DOHH2 (cell line): ENCODE data around the gene PHF14.
"Not testable (repeated sequence)": the region's sequence is repeated elsewhere in the genome, so short reads cannot be mapped to it uniquely, and the experiment has no call there.

ENCODE experiments used
- H3F3A ChIP-seq: fragments of 200-600 bp; sonication (generic), shearing (Covaris generic); 2 replicates; pipeline ENCODE4 v1.6.0; 2016; ENCODE audit warnings: antibody characterized with exemption, mild to moderate bottlenecking; ENCODE audit not compliant: control insufficient read depth, insufficient read depth
- H3K27ac ChIP-seq: fragments of 200-600 bp; sonication (generic); 2 replicates; pipeline ENCODE4 v1.5.1; 2014; ENCODE audit warnings: low read depth, mild to moderate bottlenecking, low read length, moderate library complexity
- H3K27me3 ChIP-seq: fragments of 200-600 bp; sonication (generic); 2 replicates; pipeline ENCODE4 v1.6.1; 2014; ENCODE audit warnings: mild to moderate bottlenecking, low read length, mixed read lengths; ENCODE audit not compliant: control insufficient read depth
- H3K36me3 ChIP-seq: fragments of 200-600 bp; sonication (generic); 2 replicates; pipeline ENCODE4 v1.6.1; 2014; ENCODE audit warnings: mild to moderate bottlenecking, low read length, moderate library complexity, mixed read lengths; ENCODE audit not compliant: control insufficient read depth
- H3K4me1 ChIP-seq: fragments of 200-600 bp; sonication (generic); 2 replicates; pipeline ENCODE4 v1.6.1; 2014; ENCODE audit warnings: mild to moderate bottlenecking, low read length, mixed read lengths; ENCODE audit not compliant: control insufficient read depth
- H3K4me2 ChIP-seq: fragments of 200-600 bp; sonication (generic); 2 replicates; pipeline ENCODE4 v1.6.0; 2014; ENCODE audit warnings: mild to moderate bottlenecking, low read length, moderate library complexity
- H3K4me3 ChIP-seq: fragments of 200-600 bp; sonication (generic); 2 replicates; pipeline ENCODE4 v1.5.1; 2014; ENCODE audit warnings: mild to moderate bottlenecking, low read length, mixed read lengths
- H3K79me2 ChIP-seq: fragments of 200-600 bp; sonication (generic); 2 replicates; pipeline ENCODE4 v1.6.1; 2014; ENCODE audit warnings: mild to moderate bottlenecking, low read length, mixed read lengths; ENCODE audit not compliant: control insufficient read depth
- H3K9me2 ChIP-seq: fragments of 200-600 bp; sonication (generic); replicated peaks from 2 replicates; pipeline ENCODE4 v1.6.1; 2014; ENCODE audit warnings: mild to moderate bottlenecking, low read length, mixed read lengths; ENCODE audit not compliant: control insufficient read depth
- H3K9me3 ChIP-seq: fragments of 200-600 bp; sonication (generic); 2 replicates; pipeline ENCODE4 v1.6.1; 2014; ENCODE audit warnings: antibody characterized with exemption, low read length, mixed read lengths; ENCODE audit not compliant: control insufficient read depth, insufficient read depth
- H4K20me1 ChIP-seq: fragments of 200-600 bp; sonication (generic); 2 replicates; pipeline ENCODE4 v1.6.0; 2014; ENCODE audit warnings: low read depth, mild to moderate bottlenecking, antibody characterized with exemption, low read length, moderate library complexity; ENCODE audit not compliant: control insufficient read depth, insufficient read depth
- EZH2phosphoT487 ChIP-seq: fragments of 200-600 bp; sonication (generic); IDR thresholded peaks from 2 replicates; pipeline ENCODE4 v1.6.1; 2017; ENCODE audit warnings: borderline replicate concordance, mild to moderate bottlenecking, antibody characterized with exemption, low read length, moderate library complexity, mixed read lengths
- TF ChIP-seq, protein P1 (sequence below): fragments of 200-600 bp; sonication (generic); IDR thresholded peaks from one replicate; pipeline ENCODE4 v1.5.1; 2014; ENCODE audit warnings: antibody characterized with exemption, mild to moderate bottlenecking, low read depth, low read length; ENCODE audit not compliant: poor library complexity, severe bottlenecking

PHF14 gene

DNA sequence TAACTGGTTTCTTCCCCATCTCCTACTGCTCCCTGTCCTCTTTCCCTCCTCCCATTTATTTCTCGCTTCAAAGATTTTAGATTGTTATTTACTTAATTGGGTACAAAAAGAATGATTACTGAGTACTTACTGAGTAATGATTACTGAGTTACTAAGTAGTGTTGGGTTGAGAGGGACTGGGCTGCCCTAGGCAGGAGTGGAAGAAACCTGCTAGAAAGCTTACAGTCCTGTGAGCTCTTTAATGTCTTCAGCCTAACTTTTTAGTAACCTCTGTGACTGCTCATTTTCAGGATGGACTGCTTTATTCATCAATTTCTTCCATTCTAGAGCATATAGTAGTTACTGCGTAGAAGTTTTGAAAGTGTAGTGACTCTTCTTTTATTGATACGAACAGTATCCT is 7.6 kb downstream of the PHF14 start:
- peaks cover 86% of the 10 kb centered on the region for H3K36me3 ChIP-seq

DNA sequence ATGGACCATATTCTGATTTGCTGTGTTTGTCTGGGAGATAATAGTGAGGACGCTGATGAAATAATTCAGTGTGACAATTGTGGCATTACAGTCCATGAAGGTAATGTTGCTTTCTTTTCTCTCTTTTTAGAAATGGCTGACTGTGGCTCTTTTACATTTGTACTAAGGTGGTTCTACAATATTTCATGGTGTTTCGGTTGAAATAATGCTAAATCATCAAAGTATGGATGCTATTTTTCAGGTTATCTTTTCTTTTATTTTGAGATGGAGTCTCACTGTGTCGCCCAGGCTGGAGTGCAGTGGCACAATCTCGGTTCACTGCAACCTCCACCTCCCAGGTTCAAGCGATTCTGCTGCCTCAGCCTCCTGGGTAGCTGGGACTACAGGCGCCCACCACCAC is 17.1 kb downstream of the PHF14 start:
- not testable (repeated sequence) for H3K9me3 ChIP-seq, H3K4me2 ChIP-seq, H3K27me3 ChIP-seq, H3K4me1 ChIP-seq, H3K4me3 ChIP-seq, H3F3A ChIP-seq, H3K27ac ChIP-seq, H4K20me1 ChIP-seq, H3K9me2 ChIP-seq
- peaks cover 49% of the 10 kb centered on the region for H3K79me2 ChIP-seq
- H3K36me3 ChIP-seq = peaks cover 82% of the 10 kb centered on the region

More for the DNA sequence above, 7.6 kb downstream of the PHF14 start:
- Histone ChIP-seq H3K9me2 (no peaks in the 10 kb centered on the region), H3K79me2 (peaks cover 88% of the 10 kb centered on the region), H3F3A (no peaks in the 10 kb centered on the region), H3K4me1 (peaks cover 19% of the 10 kb centered on the region), H3K27me3 (no peaks in the 10 kb centered on the region), H3K4me3 (no peak overlapping the region), H3K27ac (no peak overlapping the region), H3K4me2 (no peak overlapping the region), H4K20me1 (no peaks in the 10 kb centered on the region), H3K9me3 (no peaks in the 10 kb centered on the region)
- TF ChIP-seq, protein P1, sequence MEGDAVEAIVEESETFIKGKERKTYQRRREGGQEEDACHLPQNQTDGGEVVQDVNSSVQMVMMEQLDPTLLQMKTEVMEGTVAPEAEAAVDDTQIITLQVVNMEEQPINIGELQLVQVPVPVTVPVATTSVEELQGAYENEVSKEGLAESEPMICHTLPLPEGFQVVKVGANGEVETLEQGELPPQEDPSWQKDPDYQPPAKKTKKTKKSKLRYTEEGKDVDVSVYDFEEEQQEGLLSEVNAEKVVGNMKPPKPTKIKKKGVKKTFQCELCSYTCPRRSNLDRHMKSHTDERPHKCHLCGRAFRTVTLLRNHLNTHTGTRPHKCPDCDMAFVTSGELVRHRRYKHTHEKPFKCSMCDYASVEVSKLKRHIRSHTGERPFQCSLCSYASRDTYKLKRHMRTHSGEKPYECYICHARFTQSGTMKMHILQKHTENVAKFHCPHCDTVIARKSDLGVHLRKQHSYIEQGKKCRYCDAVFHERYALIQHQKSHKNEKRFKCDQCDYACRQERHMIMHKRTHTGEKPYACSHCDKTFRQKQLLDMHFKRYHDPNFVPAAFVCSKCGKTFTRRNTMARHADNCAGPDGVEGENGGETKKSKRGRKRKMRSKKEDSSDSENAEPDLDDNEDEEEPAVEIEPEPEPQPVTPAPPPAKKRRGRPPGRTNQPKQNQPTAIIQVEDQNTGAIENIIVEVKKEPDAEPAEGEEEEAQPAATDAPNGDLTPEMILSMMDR = no peak
- no peak for TF ChIP-seq EZH2phosphoT487

DNA sequence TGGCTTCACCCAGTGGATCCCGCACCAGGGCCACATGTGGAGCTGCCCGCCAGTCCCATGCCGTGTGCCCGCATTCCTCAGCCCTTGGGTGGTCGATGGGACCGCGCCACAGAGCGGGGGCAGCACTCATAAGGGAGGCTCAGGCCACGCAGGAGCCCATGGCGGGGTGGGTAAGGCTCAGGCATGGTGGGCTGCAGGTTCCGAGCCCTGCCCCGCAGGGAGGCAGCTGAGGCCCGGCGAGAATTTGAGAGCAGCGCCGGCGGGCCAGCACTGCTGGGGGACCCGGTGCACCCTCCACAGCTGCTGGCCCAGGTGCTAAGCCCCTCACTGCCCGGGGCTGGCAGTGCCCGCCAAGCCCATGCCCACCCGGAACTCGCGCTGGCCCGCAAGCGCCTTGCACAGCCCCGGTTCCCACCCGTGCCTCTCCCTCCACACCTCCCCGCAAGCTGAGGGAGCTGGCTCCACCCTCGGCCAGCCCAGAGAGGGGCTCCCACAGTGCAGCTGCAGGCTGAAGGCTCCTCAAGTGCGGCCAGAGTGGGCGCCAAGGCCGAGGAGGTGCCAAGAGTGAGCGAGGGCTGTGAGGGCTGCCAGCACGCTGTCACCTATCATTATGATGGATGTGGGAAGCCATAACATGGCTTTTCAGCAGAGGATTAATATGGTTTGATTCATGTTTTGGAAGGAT is 22.0 kb downstream of the PHF14 start:
- not testable (repeated sequence) for H3K4me3 ChIP-seq, H3K9me3 ChIP-seq, H4K20me1 ChIP-seq, H3K9me2 ChIP-seq, H3K27ac ChIP-seq, H3K27me3 ChIP-seq, H3K4me2 ChIP-seq, H3F3A ChIP-seq
- Histone ChIP-seq H3K79me2 (peaks cover 73% of the 10 kb centered on the region), H3K4me1 (peaks cover 14% of the 10 kb centered on the region), H3K36me3 (peaks cover 88% of the 10 kb centered on the region)

DNA sequence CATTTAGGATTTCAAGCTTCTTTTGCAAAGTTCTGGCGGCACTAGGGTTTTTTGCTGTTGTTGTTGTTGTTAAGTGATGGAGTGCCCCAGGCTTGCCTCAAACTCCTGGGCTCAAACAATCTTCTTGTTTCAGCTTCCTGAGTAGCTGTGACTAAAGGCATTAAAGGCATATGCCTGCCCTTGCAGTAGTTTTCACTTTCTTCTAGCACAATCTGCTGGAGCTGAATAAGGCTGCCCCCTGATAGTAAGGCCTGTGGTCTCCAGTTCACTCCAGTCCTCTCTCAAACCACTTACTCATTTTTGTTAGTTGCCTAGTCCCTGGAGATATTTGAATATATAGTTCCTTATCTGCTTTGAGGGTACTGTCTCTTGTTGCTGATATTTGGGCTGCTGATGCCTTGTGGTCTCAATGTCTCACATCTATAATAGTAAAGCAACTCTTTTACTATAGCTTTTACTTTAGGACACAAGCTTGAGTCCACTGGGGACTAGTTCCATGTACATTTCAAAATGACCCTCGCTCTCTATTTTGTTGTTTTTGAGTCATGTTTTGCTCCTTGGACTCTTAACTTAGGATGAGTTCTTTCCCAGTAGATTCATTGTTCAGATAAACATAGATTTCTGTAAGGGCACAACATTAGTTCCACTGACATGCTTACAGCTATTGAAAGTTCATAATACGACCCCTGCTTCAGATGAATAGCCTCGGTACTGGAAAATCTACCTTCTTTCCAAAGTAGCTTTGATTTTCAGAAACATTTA is 25.5 kb downstream of the PHF14 start:
- no peaks in the 10 kb centered on the region for H3K9me2 ChIP-seq
- peaks cover 14% of the 10 kb centered on the region for H3K4me1 ChIP-seq
- H3K27me3 ChIP-seq = no peaks in the 10 kb centered on the region
- H3K79me2 ChIP-seq = peaks cover 87% of the 10 kb centered on the region
- H3K4me3 ChIP-seq = no peak overlapping the region
- no peak overlapping the region for H3K4me2 ChIP-seq
- TF ChIP-seq, protein P1 = no peak
- no peak for TF ChIP-seq EZH2phosphoT487
- H3K27ac ChIP-seq = no peak overlapping the region
- no peaks in the 10 kb centered on the region for H3F3A ChIP-seq
- 0 out of 2 replicates have a peak, but pooled peaks cover under 1% of the 10 kb centered on the region for H3K9me3 ChIP-seq
- 0 out of 2 replicates have a peak, but pooled peaks cover 5% of the 10 kb centered on the region for H4K20me1 ChIP-seq
- peaks cover 86% of the 10 kb centered on the region for H3K36me3 ChIP-seq
